Glutamatergic neuron (in vitro differentiated cells): ENCODE data around the gene DSCAML1. TPM values are rescaled to one million over a fixed set of nuclear protein-coding genes. Genes with fewer than 3 reads are reported as not detected.

ENCODE experiments used
- DNase-seq: peaks from one replicate; pipeline ENCODE4 v3.0.0; 2022
- H3K27ac Mint-ChIP-seq: one replicate; pipeline ENCODE4 v1.8.0; 2020; ENCODE audit warnings: mild to moderate bottlenecking, mixed read lengths, inconsistent platforms; ENCODE audit not compliant: unreplicated experiment
- H3K27me3 Mint-ChIP-seq: one replicate; pipeline ENCODE4 v1.8.0; 2020; ENCODE audit warnings: mild to moderate bottlenecking, moderate library complexity, mixed read lengths, inconsistent platforms; ENCODE audit not compliant: unreplicated experiment
- H3K36me3 Mint-ChIP-seq: one replicate; pipeline ENCODE4 v1.8.0; 2020; ENCODE audit warnings: mild to moderate bottlenecking, mixed read lengths, inconsistent platforms; ENCODE audit not compliant: unreplicated experiment
- H3K4me1 Mint-ChIP-seq: one replicate; pipeline ENCODE4 v1.8.0; 2020; ENCODE audit warnings: mild to moderate bottlenecking, low read depth, mixed read lengths, inconsistent platforms; ENCODE audit not compliant: unreplicated experiment
- H3K4me3 Mint-ChIP-seq: one replicate; pipeline ENCODE4 v1.8.0; 2020; ENCODE audit warnings: mild to moderate bottlenecking, mixed read lengths, inconsistent platforms; ENCODE audit not compliant: unreplicated experiment
- H3K9me3 Mint-ChIP-seq: one replicate; pipeline ENCODE4 v1.8.0; 2020; ENCODE audit warnings: mild to moderate bottlenecking, moderate library complexity, mixed read lengths, inconsistent platforms; ENCODE audit not compliant: unreplicated experiment
- total RNA-seq: library from RNA; stranded (reverse); fragmentation: NEBNext Ultra II Directional; extraction: Animal tissue kit (Norgen Biotek cat#: 25700); gene quantifications from one replicate; pipeline ENCODE4 v1.2.1, GENCODE V29; 2021; ENCODE audit not compliant: unreplicated experiment
- TF ChIP-seq, protein P1 (sequence below): fragments of 200-600 bp; sonication (generic); IDR thresholded peaks from one replicate; pipeline ENCODE4 v1.5.0; 2021; ENCODE audit not compliant: partially characterized antibody, unreplicated experiment

The DSCAML1 gene
- total RNA-seq, 1 donor from 2014 or later = 0.07 TPM

GRCh38 chr11:117520201-117520600 is 276.8 kb downstream of the DSCAML1 start:
- no peak for DNase-seq
- Mint-ChIP-seq H3K27ac (no peak overlapping the region), H3K36me3 (peaks cover 8% of the 10 kb centered on the region), H3K9me3 (peaks cover 2% of the 10 kb centered on the region), H3K4me3 (no peak overlapping the region), H3K4me1 (peaks cover 12% of the 10 kb centered on the region), H3K27me3 (peaks cover 10% of the 10 kb centered on the region)
- TF ChIP-seq, protein P1, sequence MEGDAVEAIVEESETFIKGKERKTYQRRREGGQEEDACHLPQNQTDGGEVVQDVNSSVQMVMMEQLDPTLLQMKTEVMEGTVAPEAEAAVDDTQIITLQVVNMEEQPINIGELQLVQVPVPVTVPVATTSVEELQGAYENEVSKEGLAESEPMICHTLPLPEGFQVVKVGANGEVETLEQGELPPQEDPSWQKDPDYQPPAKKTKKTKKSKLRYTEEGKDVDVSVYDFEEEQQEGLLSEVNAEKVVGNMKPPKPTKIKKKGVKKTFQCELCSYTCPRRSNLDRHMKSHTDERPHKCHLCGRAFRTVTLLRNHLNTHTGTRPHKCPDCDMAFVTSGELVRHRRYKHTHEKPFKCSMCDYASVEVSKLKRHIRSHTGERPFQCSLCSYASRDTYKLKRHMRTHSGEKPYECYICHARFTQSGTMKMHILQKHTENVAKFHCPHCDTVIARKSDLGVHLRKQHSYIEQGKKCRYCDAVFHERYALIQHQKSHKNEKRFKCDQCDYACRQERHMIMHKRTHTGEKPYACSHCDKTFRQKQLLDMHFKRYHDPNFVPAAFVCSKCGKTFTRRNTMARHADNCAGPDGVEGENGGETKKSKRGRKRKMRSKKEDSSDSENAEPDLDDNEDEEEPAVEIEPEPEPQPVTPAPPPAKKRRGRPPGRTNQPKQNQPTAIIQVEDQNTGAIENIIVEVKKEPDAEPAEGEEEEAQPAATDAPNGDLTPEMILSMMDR = no peak

DNA sequence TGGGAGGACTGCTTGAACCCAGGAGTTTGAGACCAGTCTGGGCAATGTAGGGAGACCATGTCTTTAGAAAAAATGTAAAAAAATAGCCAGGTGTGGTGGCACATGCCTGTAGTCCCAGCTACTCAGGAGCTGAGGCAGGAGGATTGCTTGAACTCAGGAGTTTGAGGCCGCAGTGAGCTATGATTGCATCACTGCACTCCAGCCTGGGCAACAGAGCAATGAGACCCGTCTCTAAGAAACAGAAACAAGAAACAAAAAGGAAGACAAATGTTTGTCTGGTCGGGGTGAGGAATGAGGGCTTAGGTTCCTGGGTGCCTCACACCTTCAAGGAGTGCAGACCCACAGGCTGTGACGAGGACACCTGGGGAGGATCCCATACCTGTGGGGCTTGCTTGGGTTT is 277.4 kb downstream of the DSCAML1 start:
- no peak for DNase-seq
- TF ChIP-seq, protein P1 = no peak
- no peak overlapping the region for H3K4me3 Mint-ChIP-seq
- H3K36me3 Mint-ChIP-seq = peaks cover 8% of the 10 kb centered on the region
- H3K27ac Mint-ChIP-seq = no peak overlapping the region
- peaks cover 3% of the 10 kb centered on the region for H3K9me3 Mint-ChIP-seq
- peaks cover 12% of the 10 kb centered on the region for H3K4me1 Mint-ChIP-seq
- H3K27me3 Mint-ChIP-seq = peaks cover 10% of the 10 kb centered on the region

GRCh38 chr11:117519170-117519569 is 277.8 kb downstream of the DSCAML1 start:
- Mint-ChIP-seq H3K27me3 (peaks cover 12% of the 10 kb centered on the region), H3K27ac (no peak overlapping the region), H3K4me1 (peaks cover 10% of the 10 kb centered on the region), H3K36me3 (peaks cover 8% of the 10 kb centered on the region), H3K4me3 (no peak overlapping the region), H3K9me3 (peaks cover 3% of the 10 kb centered on the region)
- TF ChIP-seq, protein P1 = no peak
- DNase-seq = no peak

DNA sequence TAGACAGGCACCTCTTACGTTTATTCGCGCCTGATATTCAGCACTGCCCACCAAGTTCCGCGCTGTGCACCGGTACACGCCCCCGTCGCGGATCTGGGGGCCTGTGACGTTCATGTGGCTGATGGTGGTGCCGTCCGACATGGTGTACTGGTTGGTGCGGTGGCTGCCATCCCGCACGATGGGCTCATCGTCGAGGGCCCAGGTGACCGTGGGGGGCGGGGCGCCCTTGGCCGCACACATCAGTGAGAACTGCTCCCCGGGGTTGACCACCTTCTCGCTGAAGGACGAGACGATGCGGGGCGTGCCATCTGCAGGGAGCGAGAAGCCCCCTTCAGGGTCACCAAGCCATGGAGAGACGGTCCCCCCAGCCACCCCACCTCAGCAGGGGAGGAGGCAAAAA is 278.6 kb downstream of the DSCAML1 start:
- DNase-seq = no peak
- H3K27ac Mint-ChIP-seq = no peak overlapping the region
- peaks cover 6% of the 10 kb centered on the region for H3K36me3 Mint-ChIP-seq
- peaks cover 12% of the 10 kb centered on the region for H3K27me3 Mint-ChIP-seq
- H3K9me3 Mint-ChIP-seq = peaks cover 3% of the 10 kb centered on the region
- TF ChIP-seq, protein P1 = no peak
- H3K4me3 Mint-ChIP-seq = no peak overlapping the region
- peaks cover 6% of the 10 kb centered on the region for H3K4me1 Mint-ChIP-seq

DNA sequence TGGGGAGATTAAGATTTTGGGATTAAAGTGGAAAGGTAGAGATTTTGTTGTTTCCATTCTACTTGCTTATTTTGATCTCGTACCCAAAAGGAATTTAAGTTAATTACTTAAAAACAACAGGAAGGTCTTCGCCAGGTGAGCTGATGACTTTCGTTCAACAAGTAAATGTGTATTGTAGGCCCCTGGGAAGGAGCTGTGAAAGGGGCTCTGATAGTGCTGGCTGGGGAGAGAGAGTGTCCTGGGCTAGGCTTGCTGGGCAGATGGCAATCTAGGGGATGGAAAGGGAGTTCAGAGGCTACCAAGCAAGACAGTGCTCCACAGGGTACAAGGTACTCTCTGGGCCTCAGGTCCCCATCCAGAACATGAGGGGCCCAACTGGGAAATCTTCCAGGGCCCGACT is 279.9 kb downstream of the DSCAML1 start:
- Mint-ChIP-seq H3K36me3 (no peaks in the 10 kb centered on the region), H3K4me3 (no peak overlapping the region), H3K9me3 (peaks cover 3% of the 10 kb centered on the region), H3K27me3 (peaks cover 14% of the 10 kb centered on the region), H3K4me1 (peaks cover 14% of the 10 kb centered on the region), H3K27ac (no peak overlapping the region)
- DNase-seq = no peak
- TF ChIP-seq, protein P1 = no peak
